ENCODE measurements around the gene PCED1B. TPM values are rescaled to one million over a fixed set of nuclear protein-coding genes. Genes with fewer than 3 reads are reported as not detected.

PCED1B gene
- total RNA-seq, 2 donors from 2014 or later, result 2.5 to 7.0 TPM

DNA sequence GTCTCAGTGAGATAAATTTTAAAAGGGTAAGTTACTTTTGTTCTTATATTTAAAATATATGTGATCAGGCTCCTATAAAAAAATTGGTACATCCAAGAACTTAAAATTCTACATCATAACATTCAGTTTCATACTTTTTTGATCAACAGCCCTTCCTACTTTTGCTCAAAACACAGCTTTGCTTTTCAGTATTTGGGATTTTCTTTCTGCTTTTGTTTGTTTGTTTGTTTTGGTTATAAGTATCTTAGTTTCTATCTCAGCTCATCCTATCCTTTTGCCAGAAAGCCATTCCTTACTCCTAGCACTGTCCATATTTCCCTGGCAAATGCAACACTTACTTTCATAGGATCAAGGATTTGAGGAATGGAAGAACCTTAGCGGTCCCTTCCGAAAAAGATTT is 4.7 kb upstream of the PCED1B start:
- H3K36me3 ChIP-seq (ENCODE audit: control insufficient read depth, insufficient read depth, low read length), result no peaks in the 10 kb centered on the region
- DNase-seq, result no peak
- no peak for TF ChIP-seq CTCF (conservative IDR thresholded peaks at IDR 0.05)
- peaks cover 19% of the 10 kb centered on the region for H3K27me3 ChIP-seq (ENCODE audit: control insufficient read depth, insufficient read depth, low read length, poor library complexity, severe bottlenecking)
- H3K9me3 ChIP-seq (ENCODE audit: control insufficient read depth, low read length), result no peaks in the 10 kb centered on the region
- H3K9ac ChIP-seq (ENCODE audit: extremely low read depth, low read length, poor library complexity, severe bottlenecking), result no peak overlapping the region
- Mint-ChIP-seq H3K36me3 (ENCODE audit: low read depth) (no peaks in the 10 kb centered on the region), H3K9me3 (no peaks in the 10 kb centered on the region), H3K4me1 (peaks cover 23% of the 10 kb centered on the region), H3K27ac (no peak overlapping the region), H3K27me3 (ENCODE audit: insufficient read depth) (peaks cover 11% of the 10 kb centered on the region), H3K4me3 (no peak overlapping the region)
- H3K27ac ChIP-seq (ENCODE audit: low read depth, low read length), result no peak overlapping the region
- H3K4me3 ChIP-seq (ENCODE audit: low read length), result no peak overlapping the region
- H3K4me1 ChIP-seq (ENCODE audit: control insufficient read depth, insufficient read depth, low read length), result no peaks in the 10 kb centered on the region
- WGBS, 2 experiments (ENCODE audit: insufficient coverage in 1 of 2, insufficient read length in 1 of 2), result 88 to 98% methylated on average over 2 of the region's 2 CpGs

- Mint-ChIP-seq H3K36me3 (ENCODE audit: low read depth) (no peaks in the 10 kb centered on the region), H3K27me3 (ENCODE audit: insufficient read depth) (peaks cover 11% of the 10 kb centered on the region), H3K4me3 (no peak overlapping the region), H3K27ac (no peak overlapping the region), H3K9me3 (no peaks in the 10 kb centered on the region), H3K4me1 (peaks cover 24% of the 10 kb centered on the region)
- Histone ChIP-seq H3K4me3 (ENCODE audit: low read length) (no peak overlapping the region), H3K27me3 (ENCODE audit: control insufficient read depth, insufficient read depth, low read length, poor library complexity, severe bottlenecking) (peaks cover 19% of the 10 kb centered on the region), H3K27ac (ENCODE audit: low read depth, low read length) (no peak overlapping the region), H3K9ac (ENCODE audit: extremely low read depth, low read length, poor library complexity, severe bottlenecking) (no peak overlapping the region), H3K9me3 (ENCODE audit: control insufficient read depth, low read length) (no peaks in the 10 kb centered on the region), H3K36me3 (ENCODE audit: control insufficient read depth, insufficient read depth, low read length) (no peaks in the 10 kb centered on the region), H3K4me1 (ENCODE audit: control insufficient read depth, insufficient read depth, low read length) (no peaks in the 10 kb centered on the region)
- DNase-seq, result no peak
- TF ChIP-seq CTCF (conservative IDR thresholded peaks at IDR 0.05), result no peak
- 90% methylated on average over 5 to 7 of the region's 7 CpGs for WGBS, 2 experiments (ENCODE audit: insufficient coverage in 1 of 2, insufficient read length in 1 of 2)
Observed at GRCh38 chr12:47075192-47076084, 4.0 kb upstream of the PCED1B start.

DNA sequence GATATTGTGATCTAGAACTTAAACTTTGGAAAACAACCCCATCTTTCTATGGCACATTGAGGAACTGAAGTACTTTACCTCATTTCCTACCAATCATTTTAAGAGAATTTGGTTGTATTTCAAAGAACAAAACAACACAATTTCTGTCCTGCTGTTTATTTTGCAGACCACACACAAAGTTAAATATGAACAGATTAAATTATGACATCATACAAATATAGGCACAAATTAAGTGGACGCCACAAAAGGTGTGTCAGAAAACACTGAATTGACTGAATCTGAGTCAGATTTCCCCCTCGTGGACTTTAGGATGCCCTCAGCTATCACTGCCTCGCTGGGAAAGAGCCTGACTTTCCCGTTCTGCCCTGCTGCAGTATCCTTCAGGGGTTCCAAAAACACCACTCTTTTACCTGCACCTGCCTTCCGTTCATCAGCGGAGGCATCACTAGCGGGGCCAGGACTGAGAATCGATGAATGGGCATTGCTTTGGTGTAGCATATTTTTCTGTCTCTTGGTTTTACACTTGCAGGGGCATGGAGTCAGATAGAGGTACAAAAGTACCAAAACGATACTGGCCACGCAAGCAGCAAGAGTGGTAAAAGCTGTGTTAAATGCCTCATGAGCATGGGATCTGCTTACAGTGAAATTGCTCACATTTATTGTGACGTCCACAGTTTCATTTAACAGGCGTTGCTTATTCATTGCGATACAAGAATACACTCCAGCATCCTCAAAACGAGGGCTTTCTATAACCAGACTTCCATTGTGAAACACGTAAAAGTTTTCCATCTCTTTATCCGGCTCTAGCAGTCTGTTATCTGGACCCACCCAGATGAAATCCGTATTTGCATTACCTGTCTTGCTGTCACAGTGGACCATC is 2.0 kb upstream of the PCED1B start:
- Histone ChIP-seq H3K4me3 (ENCODE audit: low read length) (no peak overlapping the region), H3K36me3 (ENCODE audit: control insufficient read depth, insufficient read depth, low read length) (no peaks in the 10 kb centered on the region), H3K4me1 (ENCODE audit: control insufficient read depth, insufficient read depth, low read length) (peaks cover 3% of the 10 kb centered on the region), H3K9ac (ENCODE audit: extremely low read depth, low read length, poor library complexity, severe bottlenecking) (no peak overlapping the region), H3K27me3 (ENCODE audit: control insufficient read depth, insufficient read depth, low read length, poor library complexity, severe bottlenecking) (peaks cover 19% of the 10 kb centered on the region), H3K27ac (ENCODE audit: low read depth, low read length) (no peak overlapping the region), H3K9me3 (ENCODE audit: control insufficient read depth, low read length) (no peaks in the 10 kb centered on the region)
- Mint-ChIP-seq H3K36me3 (ENCODE audit: low read depth) (no peaks in the 10 kb centered on the region), H3K27me3 (ENCODE audit: insufficient read depth) (peaks cover 11% of the 10 kb centered on the region), H3K27ac (no peak overlapping the region), H3K9me3 (no peaks in the 10 kb centered on the region), H3K4me3 (no peak overlapping the region), H3K4me1 (peaks cover 37% of the 10 kb centered on the region)
- TF ChIP-seq CTCF (conservative IDR thresholded peaks at IDR 0.05), result no peak
- 85 to 88% methylated on average over 17 of the region's 17 CpGs for WGBS, 2 experiments (ENCODE audit: insufficient coverage in 1 of 2, insufficient read length in 1 of 2)
- no peak for DNase-seq

Data from endodermal cell (in vitro differentiated cells).